ENCODE measurements around the gene POLR2E.
A peak's percentile ranks its signal among the peaks of the same experiment; 100 is the strongest.

The POLR2E gene

GRCh38 chr19:1042689-1043511, 52.3 kb downstream of the POLR2E start:
- Histone ChIP-seq H3K27me3 (no peaks in the 10 kb centered on the region), H3K36me3 (no peaks in the 10 kb centered on the region), H3K4me3 (ENCODE audit: low read depth, low read length) (peak overlapping the region; percentile 51), H3K4me1 (peaks cover 10% of the 10 kb centered on the region), H3K9me3 (no peaks in the 10 kb centered on the region)
- 0 out of 2 replicates have a peak, but pooled peaks have one; percentile 9 for TF ChIP-seq CTCF (IDR thresholded peaks at IDR 0.05; ENCODE audit: low read depth, low read length)
- DNase-seq, result peak; percentile 90

- Histone ChIP-seq H3K27me3 (no peaks in the 10 kb centered on the region), H3K9me3 (no peaks in the 10 kb centered on the region), H3K36me3 (no peaks in the 10 kb centered on the region), H3K4me3 (ENCODE audit: low read depth, low read length) (peak overlapping the region; percentile 51), H3K4me1 (peaks cover 10% of the 10 kb centered on the region)
- TF ChIP-seq CTCF (IDR thresholded peaks at IDR 0.05; ENCODE audit: low read depth, low read length), result no peak
- DNase-seq, result peak; percentile 59
These were observed 53.1 kb downstream of the POLR2E start for GRCh38 chr19:1041835-1042685.

- peak overlapping the region; percentile 72 for H3K4me3 ChIP-seq (ENCODE audit: low read depth, low read length)
These were observed 53.8 kb downstream of the POLR2E start for GRCh38 chr19:1041272-1041834.

GRCh38 chr19:1040476-1041271, 54.5 kb downstream of the POLR2E start:
- no peak for TF ChIP-seq CTCF (IDR thresholded peaks at IDR 0.05; ENCODE audit: low read depth, low read length)
- H3K36me3 ChIP-seq, result no peaks in the 10 kb centered on the region
- peaks cover 10% of the 10 kb centered on the region for H3K4me1 ChIP-seq
- no peaks in the 10 kb centered on the region for H3K27me3 ChIP-seq
- no peaks in the 10 kb centered on the region for H3K9me3 ChIP-seq
- DNase-seq, result peak; percentile 92
- H3K4me3 ChIP-seq (ENCODE audit: low read depth, low read length), result peak overlapping the region; percentile 72

More at GRCh38 chr19:1041272-1041834, 53.8 kb downstream of the POLR2E start:
- Histone ChIP-seq H3K9me3 (no peaks in the 10 kb centered on the region), H3K4me1 (peaks cover 10% of the 10 kb centered on the region), H3K36me3 (no peaks in the 10 kb centered on the region), H3K27me3 (no peaks in the 10 kb centered on the region)
- DNase-seq, result no peak
- no peak for TF ChIP-seq CTCF (IDR thresholded peaks at IDR 0.05; ENCODE audit: low read depth, low read length)

- Histone ChIP-seq H3K27me3 (no peaks in the 10 kb centered on the region), H3K36me3 (no peaks in the 10 kb centered on the region), H3K4me1 (peaks cover 10% of the 10 kb centered on the region), H3K9me3 (no peaks in the 10 kb centered on the region), H3K4me3 (ENCODE audit: low read depth, low read length) (peak within 1 kb of the TSS; percentile 72)
- DNase-seq, result peak; percentile 98
- no peak for TF ChIP-seq CTCF (IDR thresholded peaks at IDR 0.05; ENCODE audit: low read depth, low read length)
These were observed 55.3 kb downstream of the POLR2E start, which contains the start of gene ABCA7 for GRCh38 chr19:1039646-1040475. TSS of gene ABCA7 (plus strand) at chr19:1040107. CDS start at chr19:1041362, 1,255 bp downstream.
